RWPE2 (cell line): Measurements from ENCODE around the gene HUS1.

Experiments
- ATAC-seq: fragments of 200-7000 bp; cut with Tn5 transposase; 3 replicates; pipeline ENCODE4 v1.9.1; 2021; ENCODE audit warnings: low read depth
- DNase-seq: peaks from one replicate; pipeline ENCODE4 v3.0.0-alpha.2; 2020; ENCODE audit warnings: low spot score
- H3K27ac ChIP-seq: fragments of 450-650 bp; 2 replicates; pipeline ENCODE4 v1.5.1; 2017; ENCODE audit warnings: mild to moderate bottlenecking; ENCODE audit not compliant: poor library complexity, severe bottlenecking
- H3K27me3 ChIP-seq: fragments of 250-450 bp; sonication (Bioruptor Pico); 2 replicates; pipeline ENCODE4 v1.5.1; 2021; ENCODE audit warnings: mild to moderate bottlenecking, moderate library complexity; ENCODE audit not compliant: insufficient read depth, poor library complexity, severe bottlenecking
- H3K36me3 ChIP-seq: fragments of 250-450 bp; sonication (Bioruptor Pico); 2 replicates; pipeline ENCODE4 v1.5.1; 2020; ENCODE audit warnings: low read depth, mild to moderate bottlenecking, moderate library complexity
- H3K4me1 ChIP-seq: fragments of 250-450 bp; sonication (Bioruptor Pico); 2 replicates; pipeline ENCODE4 v1.5.1; 2021; ENCODE audit warnings: mild to moderate bottlenecking, moderate library complexity; ENCODE audit not compliant: insufficient read depth, poor library complexity, severe bottlenecking
- H3K4me3 ChIP-seq: fragments of 250-450 bp; sonication (Bioruptor Pico); 2 replicates; pipeline ENCODE4 v1.5.1; 2021; ENCODE audit warnings: mild to moderate bottlenecking, moderate library complexity; ENCODE audit not compliant: severe bottlenecking
- H3K9me3 ChIP-seq: fragments of 250-450 bp; sonication (Bioruptor Pico); 2 replicates; pipeline ENCODE4 v1.5.1; 2021; ENCODE audit warnings: mild to moderate bottlenecking, moderate library complexity; ENCODE audit not compliant: severe bottlenecking
- TF ChIP-seq, protein P1 (sequence below): fragments of 450-650 bp; IDR thresholded peaks from one replicate; pipeline ENCODE4 v1.5.1; 2017; ENCODE audit warnings: mild to moderate bottlenecking, moderate library complexity; ENCODE audit not compliant: poor library complexity, severe bottlenecking

The HUS1 gene

DNA sequence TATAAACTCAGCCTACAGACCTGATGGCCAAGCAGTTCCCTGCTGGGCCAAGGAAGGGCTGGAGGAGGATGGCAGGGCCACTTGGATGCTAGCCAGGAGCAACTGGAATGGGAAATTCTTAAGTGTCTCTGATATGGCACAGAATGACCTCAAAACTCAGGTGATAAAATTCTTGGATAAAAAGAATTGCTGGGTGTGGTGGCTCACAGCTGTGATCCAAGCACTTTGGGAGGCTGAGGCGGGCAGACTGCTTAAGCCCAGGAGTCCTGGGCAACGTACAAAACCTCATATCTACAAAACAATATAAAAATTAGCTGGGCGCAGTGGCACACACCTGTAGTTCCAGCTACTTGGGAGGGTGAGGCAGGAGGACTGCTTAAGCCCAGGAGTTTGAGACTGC, 17.2 kb downstream of the HUS1 start:
- ATAC-seq, result no peak
- DNase-seq, result no peak
- Histone ChIP-seq H3K4me3 (no peak overlapping the region), H3K9me3 (no peaks in the 10 kb centered on the region), H3K27me3 (no peaks in the 10 kb centered on the region), H3K4me1 (no peaks in the 10 kb centered on the region), H3K27ac (no peak overlapping the region), H3K36me3 (peaks cover 69% of the 10 kb centered on the region)
- TF ChIP-seq, protein P1, sequence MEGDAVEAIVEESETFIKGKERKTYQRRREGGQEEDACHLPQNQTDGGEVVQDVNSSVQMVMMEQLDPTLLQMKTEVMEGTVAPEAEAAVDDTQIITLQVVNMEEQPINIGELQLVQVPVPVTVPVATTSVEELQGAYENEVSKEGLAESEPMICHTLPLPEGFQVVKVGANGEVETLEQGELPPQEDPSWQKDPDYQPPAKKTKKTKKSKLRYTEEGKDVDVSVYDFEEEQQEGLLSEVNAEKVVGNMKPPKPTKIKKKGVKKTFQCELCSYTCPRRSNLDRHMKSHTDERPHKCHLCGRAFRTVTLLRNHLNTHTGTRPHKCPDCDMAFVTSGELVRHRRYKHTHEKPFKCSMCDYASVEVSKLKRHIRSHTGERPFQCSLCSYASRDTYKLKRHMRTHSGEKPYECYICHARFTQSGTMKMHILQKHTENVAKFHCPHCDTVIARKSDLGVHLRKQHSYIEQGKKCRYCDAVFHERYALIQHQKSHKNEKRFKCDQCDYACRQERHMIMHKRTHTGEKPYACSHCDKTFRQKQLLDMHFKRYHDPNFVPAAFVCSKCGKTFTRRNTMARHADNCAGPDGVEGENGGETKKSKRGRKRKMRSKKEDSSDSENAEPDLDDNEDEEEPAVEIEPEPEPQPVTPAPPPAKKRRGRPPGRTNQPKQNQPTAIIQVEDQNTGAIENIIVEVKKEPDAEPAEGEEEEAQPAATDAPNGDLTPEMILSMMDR, result no peak

DNA sequence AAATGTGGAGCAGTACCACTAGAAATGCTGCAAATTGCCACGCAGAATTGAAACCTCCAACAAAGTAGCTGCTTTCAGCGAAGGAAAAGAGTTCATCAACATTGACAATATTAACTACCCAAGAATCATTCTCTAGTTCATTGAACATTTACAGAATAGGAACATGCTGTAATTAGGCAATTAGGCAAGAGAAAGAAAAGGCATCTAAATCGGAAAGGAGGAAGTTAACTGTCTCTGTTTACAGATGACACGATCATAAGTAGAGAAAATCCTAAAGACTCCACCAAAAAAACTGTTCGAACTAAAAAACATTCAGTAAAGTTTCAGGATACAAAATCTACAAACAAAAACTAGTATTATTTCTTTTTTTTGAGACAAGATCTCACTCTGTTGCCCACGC, 22.3 kb downstream of the HUS1 start:
- Histone ChIP-seq H3K4me3 (no peak overlapping the region), H3K27ac (no peak overlapping the region), H3K36me3 (peaks cover 41% of the 10 kb centered on the region), H3K4me1 (no peaks in the 10 kb centered on the region), H3K9me3 (no peaks in the 10 kb centered on the region), H3K27me3 (no peaks in the 10 kb centered on the region)
- no peak for ATAC-seq
- no peak for DNase-seq
- TF ChIP-seq, protein P1, result no peak

DNA sequence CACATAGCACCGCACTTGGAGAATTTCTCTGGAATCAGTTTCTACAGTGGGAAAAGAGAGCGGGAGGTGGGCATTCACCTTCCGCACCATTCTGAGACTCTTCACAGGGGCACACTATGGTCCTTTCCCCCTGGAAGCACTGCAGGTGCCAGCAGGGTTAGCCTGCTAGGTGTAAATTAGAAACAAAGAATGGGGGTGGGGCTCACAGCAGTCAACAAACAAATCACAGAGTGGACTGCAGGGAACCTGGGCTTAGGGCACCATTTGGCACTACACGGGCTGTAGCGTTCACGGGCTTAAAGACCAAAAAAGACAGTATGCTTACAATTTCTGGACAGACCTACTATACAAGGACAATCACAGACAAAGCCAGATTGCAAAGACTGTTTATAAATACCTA, 23.2 kb downstream of the HUS1 start:
- Histone ChIP-seq H3K27ac (no peak overlapping the region), H3K4me3 (no peak overlapping the region), H3K27me3 (no peaks in the 10 kb centered on the region), H3K36me3 (peaks cover 34% of the 10 kb centered on the region), H3K9me3 (no peaks in the 10 kb centered on the region), H3K4me1 (no peaks in the 10 kb centered on the region)
- ATAC-seq (no peak), DNase-seq (no peak)
- TF ChIP-seq, protein P1, result no peak

DNA sequence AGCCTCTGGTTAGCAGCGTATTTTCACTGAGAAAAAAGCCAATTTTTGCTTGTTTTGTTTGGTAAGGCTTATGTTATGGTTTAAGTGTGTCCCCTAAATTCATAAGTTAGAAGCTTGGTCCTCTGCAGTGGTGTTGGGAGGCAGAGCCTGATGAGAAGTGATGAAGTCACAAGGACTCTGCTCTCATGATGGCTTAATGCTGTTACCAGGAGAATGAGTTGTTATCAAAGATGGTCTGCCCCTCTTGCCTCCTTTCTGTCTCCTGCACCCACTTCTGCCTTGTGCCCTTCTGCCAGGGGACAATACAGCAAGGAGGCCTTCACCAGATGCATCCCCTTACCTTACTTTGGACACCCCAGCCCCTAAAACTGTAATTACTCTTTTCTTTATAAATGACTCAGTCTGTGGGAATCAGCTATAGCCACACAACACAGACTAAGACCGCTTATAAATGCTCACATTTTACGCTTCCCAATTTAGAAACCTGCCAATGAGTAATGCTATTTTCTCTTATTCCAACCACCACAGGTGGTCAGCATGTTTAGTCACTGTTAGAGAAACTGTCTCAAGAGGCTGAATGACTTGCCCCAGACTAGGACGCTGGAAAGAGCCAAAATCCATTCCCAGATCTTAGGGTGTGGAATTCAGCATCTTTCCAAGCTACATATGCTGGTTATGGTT, 25.0 kb downstream of the HUS1 start:
- DNase-seq (no peak), ATAC-seq (no peak; the same call in 2 of the 3 replicates)
- Histone ChIP-seq H3K27ac (no peak overlapping the region), H3K4me1 (peaks cover 3% of the 10 kb centered on the region), H3K36me3 (peaks cover 29% of the 10 kb centered on the region), H3K9me3 (no peaks in the 10 kb centered on the region), H3K27me3 (no peaks in the 10 kb centered on the region), H3K4me3 (no peak overlapping the region)
- TF ChIP-seq, protein P1, result no peak

DNA sequence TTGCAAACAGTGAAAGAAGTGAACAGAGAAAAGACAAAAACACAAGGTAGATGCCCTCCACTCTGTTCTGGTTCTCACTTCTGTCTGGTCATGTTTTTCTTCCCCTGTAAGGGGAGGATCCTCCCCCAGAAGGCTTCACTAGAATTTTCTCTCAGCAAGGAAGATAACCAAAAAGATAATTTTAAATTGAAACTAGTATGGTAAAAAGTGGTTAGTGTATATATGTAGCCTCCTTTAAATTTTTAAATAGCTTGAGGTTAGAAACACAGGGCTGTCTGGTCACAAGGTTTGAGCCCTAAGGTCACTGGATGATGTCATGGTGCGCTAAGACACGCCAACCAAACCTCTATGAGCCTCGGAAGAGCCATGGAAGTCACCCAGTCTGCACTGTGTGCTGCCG, 25.6 kb downstream of the HUS1 start:
- DNase-seq, result no peak
- H3K4me3 ChIP-seq, result no peak overlapping the region
- no peak overlapping the region for H3K27ac ChIP-seq
- TF ChIP-seq, protein P1, result no peak
- no peak for ATAC-seq
- peaks cover 29% of the 10 kb centered on the region for H3K36me3 ChIP-seq
- H3K9me3 ChIP-seq, result no peaks in the 10 kb centered on the region
- peaks cover 3% of the 10 kb centered on the region for H3K4me1 ChIP-seq
- no peaks in the 10 kb centered on the region for H3K27me3 ChIP-seq
